ENCODE results near the gene PEX5L. TPM values are rescaled to one million over a fixed set of nuclear protein-coding genes. Genes with fewer than 3 reads are reported as not detected.

The PEX5L gene
- total and polyA plus RNA-seq, 2 donors (not counting 1 experiment from before 2014, with no cell fraction given), result not detected

DNA sequence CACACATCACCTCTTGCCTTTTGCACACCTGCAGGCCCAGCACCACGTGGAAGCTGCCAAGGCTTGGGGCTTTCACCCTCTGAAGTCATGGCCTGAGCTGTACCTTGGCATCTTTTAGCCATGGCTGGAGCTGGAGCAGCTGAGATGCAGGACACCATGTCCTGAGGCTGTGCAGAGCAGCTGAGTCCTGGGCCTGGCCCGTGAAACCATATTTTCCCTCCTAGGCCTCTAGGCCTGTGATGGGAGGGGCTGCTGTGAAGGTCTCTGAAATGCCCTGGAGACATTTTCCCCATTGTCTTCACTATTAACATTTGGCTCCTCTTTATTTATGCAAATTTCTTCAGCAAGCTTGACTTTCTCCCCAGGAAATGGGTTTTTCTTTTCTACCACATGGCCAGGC, 41.9 kb upstream of the PEX5L start:
- peaks cover 2% of the 10 kb centered on the region for H3K9me3 Mint-ChIP-seq (ENCODE audit: insufficient read depth)
- DNase-seq (no peak), ATAC-seq (ENCODE audit: low read depth) (no peak)
- peaks cover 0 to 3% (median 0%) of the 10 kb centered on the region in 4 experiments for H3K27me3 ChIP-seq (replicated peaks in 1 of 4; ENCODE audit: control extremely low read depth in 1 of 4, control insufficient read depth in 3 of 4, insufficient read depth in 4 of 4, low read length in 3 of 4)
- peaks cover 0 to 3% (median 0%) of the 10 kb centered on the region in 3 donors for H3K9me3 ChIP-seq (ENCODE audit: control extremely low read depth in 1 of 3, control insufficient read depth in 2 of 3, insufficient read depth in 1 of 3, low read length in 2 of 3)
- no peaks in the 10 kb centered on the region for H3K4me1 ChIP-seq (ENCODE audit: control insufficient read depth in 2 of 2, insufficient read depth in 2 of 2, low read length in 2 of 2)
- peaks cover 6% of the 10 kb centered on the region for H3K27me3 Mint-ChIP-seq
- H3K4me2 ChIP-seq (replicated peaks; ENCODE audit: low read depth, low read length, poor library complexity, severe bottlenecking), result no peak overlapping the region
- intact Hi-C loops (cut with micrococcal nuclease), result no loop called here
- 6% methylated on average over 1 of the region's 2 CpGs for WGBS (ENCODE audit: insufficient coverage)
- H3K9ac ChIP-seq (ENCODE audit: low read length), result no peak overlapping the region
- no peak overlapping the region for H3K4me3 Mint-ChIP-seq
- H4K20me1 ChIP-seq (ENCODE audit: control insufficient read depth, insufficient read depth, low read length, poor library complexity, severe bottlenecking), result no peaks in the 10 kb centered on the region
- H3K4me1 Mint-ChIP-seq, result no peaks in the 10 kb centered on the region
- no peak overlapping the region for H2AFZ ChIP-seq (ENCODE audit: insufficient read depth, low read depth, low read length, poor library complexity, severe bottlenecking)
- no peaks in the 10 kb centered on the region for H3K79me2 ChIP-seq (ENCODE audit: control insufficient read depth, insufficient read depth, low read length)
- no peak overlapping the region for H3K27ac ChIP-seq (ENCODE audit: low read length in 2 of 2)
- ChIA-PET CTCF (no interaction called here), POLR2A (no interaction called here)
- H3K36me3 ChIP-seq (replicated peaks in 1 of 2; ENCODE audit: control extremely low read depth in 1 of 2, control insufficient read depth in 1 of 2, extremely low read depth in 1 of 2, insufficient read depth in 2 of 2, low read length in 1 of 2), result no peaks in the 10 kb centered on the region
- H3K4me3 ChIP-seq (ENCODE audit: control extremely low read depth in 1 of 5, extremely low read depth in 1 of 5, insufficient read depth in 1 of 5, low read depth in 2 of 5, low read length in 4 of 5), result no peak overlapping the region
- TF ChIP-seq EZH2 (IDR thresholded peaks at IDR 0.05; ENCODE audit: borderline replicate concordance, insufficient read depth, low read depth, low read length, poor library complexity, severe bottlenecking), result no peak
- TF ChIP-seq, protein P1, sequence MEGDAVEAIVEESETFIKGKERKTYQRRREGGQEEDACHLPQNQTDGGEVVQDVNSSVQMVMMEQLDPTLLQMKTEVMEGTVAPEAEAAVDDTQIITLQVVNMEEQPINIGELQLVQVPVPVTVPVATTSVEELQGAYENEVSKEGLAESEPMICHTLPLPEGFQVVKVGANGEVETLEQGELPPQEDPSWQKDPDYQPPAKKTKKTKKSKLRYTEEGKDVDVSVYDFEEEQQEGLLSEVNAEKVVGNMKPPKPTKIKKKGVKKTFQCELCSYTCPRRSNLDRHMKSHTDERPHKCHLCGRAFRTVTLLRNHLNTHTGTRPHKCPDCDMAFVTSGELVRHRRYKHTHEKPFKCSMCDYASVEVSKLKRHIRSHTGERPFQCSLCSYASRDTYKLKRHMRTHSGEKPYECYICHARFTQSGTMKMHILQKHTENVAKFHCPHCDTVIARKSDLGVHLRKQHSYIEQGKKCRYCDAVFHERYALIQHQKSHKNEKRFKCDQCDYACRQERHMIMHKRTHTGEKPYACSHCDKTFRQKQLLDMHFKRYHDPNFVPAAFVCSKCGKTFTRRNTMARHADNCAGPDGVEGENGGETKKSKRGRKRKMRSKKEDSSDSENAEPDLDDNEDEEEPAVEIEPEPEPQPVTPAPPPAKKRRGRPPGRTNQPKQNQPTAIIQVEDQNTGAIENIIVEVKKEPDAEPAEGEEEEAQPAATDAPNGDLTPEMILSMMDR (IDR thresholded peaks at IDR 0.05), result no peak
- no peak overlapping the region for H3K27ac Mint-ChIP-seq

GRCh38 chr3:180073561-180073960, 36.8 kb upstream of the PEX5L start:
- Histone ChIP-seq H2AFZ (ENCODE audit: insufficient read depth, low read depth, low read length, poor library complexity, severe bottlenecking) (no peak overlapping the region), H3K9ac (ENCODE audit: low read length) (no peak overlapping the region), H3K4me1 (ENCODE audit: control insufficient read depth in 2 of 2, insufficient read depth in 2 of 2, low read length in 2 of 2) (no peaks in the 10 kb centered on the region), H4K20me1 (ENCODE audit: control insufficient read depth, insufficient read depth, low read length, poor library complexity, severe bottlenecking) (no peaks in the 10 kb centered on the region), H3K36me3 (replicated peaks in 1 of 2; ENCODE audit: control extremely low read depth in 1 of 2, control insufficient read depth in 1 of 2, extremely low read depth in 1 of 2, insufficient read depth in 2 of 2, low read length in 1 of 2) (no peaks in the 10 kb centered on the region), H3K9me3 (ENCODE audit: control extremely low read depth in 1 of 3, control insufficient read depth in 2 of 3, insufficient read depth in 1 of 3, low read length in 2 of 3) (peaks cover 0 to 3% (median 0%) of the 10 kb centered on the region in 3 donors), H3K27me3 (replicated peaks in 1 of 4; ENCODE audit: control extremely low read depth in 1 of 4, control insufficient read depth in 3 of 4, insufficient read depth in 4 of 4, low read length in 3 of 4) (no peaks in the 10 kb centered on the region), H3K27ac (ENCODE audit: low read length in 2 of 2) (no peak overlapping the region), H3K79me2 (ENCODE audit: control insufficient read depth, insufficient read depth, low read length) (no peaks in the 10 kb centered on the region), H3K4me3 (ENCODE audit: control extremely low read depth in 1 of 5, extremely low read depth in 1 of 5, insufficient read depth in 1 of 5, low read depth in 2 of 5, low read length in 4 of 5) (no peak overlapping the region), H3K4me2 (replicated peaks; ENCODE audit: low read depth, low read length, poor library complexity, severe bottlenecking) (no peak overlapping the region)
- H3K4me1 Mint-ChIP-seq, result no peaks in the 10 kb centered on the region
- no peak for TF ChIP-seq EZH2 (IDR thresholded peaks at IDR 0.05; ENCODE audit: borderline replicate concordance, insufficient read depth, low read depth, low read length, poor library complexity, severe bottlenecking)
- TF ChIP-seq, protein P1 (IDR thresholded peaks at IDR 0.05), result no peak
- CTCF ChIA-PET, result no interaction called here
- DNase-seq (no peak), ATAC-seq (ENCODE audit: low read depth) (no peak)
- H3K27me3 Mint-ChIP-seq, result peaks cover 6% of the 10 kb centered on the region
- POLR2A ChIA-PET, result no interaction called here
- H3K4me3 Mint-ChIP-seq, result no peak overlapping the region
- peaks cover 2% of the 10 kb centered on the region for H3K9me3 Mint-ChIP-seq (ENCODE audit: insufficient read depth)
- intact Hi-C loops (cut with micrococcal nuclease), result no loop called here
- no peak overlapping the region for H3K27ac Mint-ChIP-seq
